ENCODE data around the gene IL18R1.

- no peak for TF ChIP-seq CTCF (IDR thresholded peaks at IDR 0.05)
- no peak for TF ChIP-seq POLR2AphosphoS5 (IDR thresholded peaks at IDR 0.05)
- no peak for TF ChIP-seq EP300 (IDR thresholded peaks at IDR 0.05)
These were observed 49.5 kb upstream of the IL18R1 start for GRCh38 chr2:102306125-102306524.

Measured in sigmoid colon (tissue), 4 donors.